NCI-H526 (cell line): ENCODE results near the gene DUS2.

Source experiments
- DNase-seq, 2 experiments: peaks; one replicate each; lab custom pipeline; 2025; lab: John Stamatoyannopoulos, UW

Gene DUS2

DNA sequence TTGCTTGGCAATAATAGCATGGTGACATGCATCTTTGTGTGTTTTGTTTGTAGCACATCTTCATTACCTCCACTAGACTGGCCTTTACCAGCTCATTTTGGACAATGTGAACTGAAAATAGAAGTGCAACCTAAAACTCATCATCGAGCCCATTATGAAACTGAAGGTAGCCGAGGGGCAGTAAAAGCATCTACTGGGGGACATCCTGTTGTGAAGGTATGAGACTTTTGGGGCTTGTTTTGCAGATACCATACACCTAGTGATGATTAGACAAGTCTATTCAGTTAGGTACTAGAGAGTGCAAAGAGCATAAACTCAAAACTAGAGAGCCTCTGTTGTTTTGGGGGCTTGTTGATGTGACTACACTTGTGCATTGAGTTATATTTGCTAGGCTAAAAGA, 103.3 kb downstream of the DUS2 start:
- no peak for DNase-seq

DNA sequence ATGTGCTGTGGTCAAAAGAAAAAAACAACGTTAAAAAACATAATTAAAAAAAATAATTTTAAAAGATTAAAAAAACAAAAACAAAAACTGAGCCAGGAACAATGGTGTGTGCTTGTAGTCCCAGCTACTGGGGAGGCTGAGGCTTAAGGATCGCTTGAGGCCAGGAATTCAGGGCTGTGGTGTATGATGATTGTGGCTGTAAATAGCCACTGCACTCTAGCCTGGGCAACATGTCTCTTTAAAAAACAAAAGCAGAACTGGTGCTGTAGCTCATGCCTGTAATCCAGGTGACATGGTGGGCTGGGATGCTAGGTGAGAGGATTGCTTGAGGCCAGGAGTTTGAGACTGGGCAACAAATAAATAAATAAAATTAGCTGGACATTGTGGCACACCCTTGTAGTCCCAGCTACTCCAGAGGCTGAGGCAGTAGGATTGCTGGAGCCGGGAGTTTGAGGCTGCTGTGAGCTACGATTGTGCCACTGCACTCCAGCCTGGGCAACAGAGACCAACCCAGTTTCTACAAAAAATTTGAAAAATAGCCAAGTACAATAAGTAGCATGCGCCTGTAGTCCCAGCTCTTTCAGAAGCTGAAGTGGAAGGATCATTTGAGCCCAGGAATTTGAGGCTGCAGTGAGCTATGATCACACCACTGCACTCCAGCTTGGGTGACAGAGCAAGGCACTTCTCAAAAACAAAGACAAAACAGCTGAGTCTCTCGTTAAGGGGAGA, 105.7 kb downstream of the DUS2 start:
- DNase-seq: no peak
